GM19328 (cell line): Measurements from ENCODE around the gene SNRPA.
"Not testable (repeated sequence)": the region's sequence is repeated elsewhere in the genome, so short reads cannot be mapped to it uniquely, and the experiment has no call there.

Experiments
- ATAC-seq: cut with Tn5 transposase; IDR thresholded peaks from one replicate; pipeline ENCODE4 v1.9.1; 2021; ENCODE audit warnings: mild to moderate bottlenecking, moderate library complexity; ENCODE audit not compliant: unreplicated experiment

SNRPA gene

GRCh38 chr19:40721140-40721486 is 29.9 kb upstream of the SNRPA start:
- ATAC-seq = no peak

GRCh38 chr19:40721936-40722661 is 28.9 kb upstream of the SNRPA start:
- no peak for ATAC-seq

GRCh38 chr19:40723661-40724254 is 27.2 kb upstream of the SNRPA start:
- ATAC-seq = no peak

- ATAC-seq = no peak
These were observed 26.7 kb upstream of the SNRPA start for GRCh38 chr19:40724315-40724714.

- no peak for ATAC-seq
These were observed 26.1 kb upstream of the SNRPA start for GRCh38 chr19:40724855-40725254.

- no peak for ATAC-seq
These were observed 24.7 kb upstream of the SNRPA start for GRCh38 chr19:40726279-40726678.

- ATAC-seq = not testable (repeated sequence)
These were observed 20.9 kb upstream of the SNRPA start for GRCh38 chr19:40730065-40730464.

- not testable (repeated sequence) for ATAC-seq
These were observed 18.7 kb upstream of the SNRPA start for GRCh38 chr19:40732304-40732703.

- no peak for ATAC-seq
These were observed 17.9 kb upstream of the SNRPA start for GRCh38 chr19:40733149-40733548.

- ATAC-seq = no peak
These were observed 15.8 kb upstream of the SNRPA start for GRCh38 chr19:40735013-40735771.

- no peak for ATAC-seq
These were observed 14.3 kb upstream of the SNRPA start for GRCh38 chr19:40736661-40737060.

GRCh38 chr19:40737102-40737644 is 13.8 kb upstream of the SNRPA start:
- ATAC-seq = no peak

GRCh38 chr19:40739030-40739839 is 11.8 kb upstream of the SNRPA start:
- no peak for ATAC-seq

GRCh38 chr19:40739871-40740703 is 10.9 kb upstream of the SNRPA start:
- ATAC-seq = no peak

- no peak for ATAC-seq
These were observed 10.3 kb upstream of the SNRPA start for GRCh38 chr19:40740747-40741146.

- no peak for ATAC-seq
These were observed 9.2 kb upstream of the SNRPA start for GRCh38 chr19:40741527-40742390.

GRCh38 chr19:40742477-40742876 is 8.5 kb upstream of the SNRPA start:
- ATAC-seq = no peak

- ATAC-seq = no peak
These were observed 8.1 kb upstream of the SNRPA start for GRCh38 chr19:40742886-40743285.

GRCh38 chr19:40743926-40744325 is 7.1 kb upstream of the SNRPA start:
- ATAC-seq = no peak
